Measurements from ENCODE around the gene LY6G5C. TPM values are rescaled to one million over a fixed set of nuclear protein-coding genes. Genes with fewer than 3 reads are reported as not detected.

LY6G5C gene
- total and polyA plus RNA-seq, 9 of the 15 experiments (the other 6 are each of a cell fraction or from before 2014, with no cell fraction given) = 0.10 to 0.67 (median 0.46) TPM; not detected in 4

DNA sequence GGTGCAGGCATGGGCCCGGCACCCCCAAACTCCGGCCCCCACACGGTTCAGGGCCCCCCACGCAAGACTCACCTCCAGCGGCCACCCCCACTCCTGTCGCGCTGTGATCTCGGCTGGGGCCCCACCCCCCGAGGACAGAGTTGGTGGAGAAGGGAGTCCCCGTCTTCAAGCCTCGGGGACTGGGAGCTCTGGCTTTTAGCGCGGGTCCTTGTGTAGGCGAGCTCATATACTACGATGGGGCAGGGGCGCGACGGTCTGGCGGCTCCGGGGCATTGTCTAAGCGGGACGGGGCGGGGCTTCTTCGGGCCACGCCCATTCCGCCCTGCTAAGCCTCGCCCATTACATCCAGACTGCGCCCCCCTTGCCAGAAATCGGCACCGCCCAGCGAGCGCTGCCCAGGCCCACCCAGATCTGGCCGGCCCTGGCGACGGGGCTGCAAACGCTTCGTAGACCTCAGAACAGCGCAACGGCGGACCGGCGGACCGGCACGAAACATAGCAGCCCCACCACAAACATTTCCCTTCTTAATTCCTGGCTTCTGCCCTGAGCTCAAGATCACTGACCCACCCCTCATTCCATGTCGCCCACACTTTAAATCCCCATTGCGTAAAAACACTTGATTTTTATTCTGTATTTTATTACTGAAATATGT is 49.2 kb upstream of the LY6G5C start (continued):
- TF ChIP-seq, protein P1, sequence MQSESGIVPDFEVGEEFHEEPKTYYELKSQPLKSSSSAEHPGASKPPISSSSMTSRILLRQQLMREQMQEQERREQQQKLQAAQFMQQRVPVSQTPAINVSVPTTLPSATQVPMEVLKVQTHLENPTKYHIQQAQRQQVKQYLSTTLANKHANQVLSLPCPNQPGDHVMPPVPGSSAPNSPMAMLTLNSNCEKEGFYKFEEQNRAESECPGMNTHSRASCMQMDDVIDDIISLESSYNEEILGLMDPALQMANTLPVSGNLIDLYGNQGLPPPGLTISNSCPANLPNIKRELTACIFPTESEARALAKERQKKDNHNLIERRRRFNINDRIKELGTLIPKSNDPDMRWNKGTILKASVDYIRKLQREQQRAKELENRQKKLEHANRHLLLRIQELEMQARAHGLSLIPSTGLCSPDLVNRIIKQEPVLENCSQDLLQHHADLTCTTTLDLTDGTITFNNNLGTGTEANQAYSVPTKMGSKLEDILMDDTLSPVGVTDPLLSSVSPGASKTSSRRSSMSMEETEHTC (IDR thresholded peaks at IDR 0.05) = no peak
- TF ChIP-seq HNRNPL (IDR thresholded peaks at IDR 0.05; ENCODE audit: low read depth, low read length) = peak; percentile 87
- TF ChIP-seq ZNF740 (CRISPR knock-in tag; IDR thresholded peaks at IDR 0.05) = no peak
- TF ChIP-seq ZNF740 (tag; IDR thresholded peaks at IDR 0.05) = peak in 1 of 2 experiments; percentile 78; a peak in 2 of 4 replicates
- no peak; a peak in 1 of 3 replicates for TF ChIP-seq CBX3 (IDR thresholded peaks at IDR 0.05; ENCODE audit: borderline replicate concordance in 1 of 2, low read length in 2 of 2)
- TF ChIP-seq BRD9 (IDR thresholded peaks at IDR 0.05; ENCODE audit: low read depth, partially characterized antibody) = no peak
- no peak for TF ChIP-seq ZNF699 (CRISPR knock-in tag; IDR thresholded peaks at IDR 0.05; ENCODE audit: insufficient replicate concordance)
- TF ChIP-seq, protein P2, sequence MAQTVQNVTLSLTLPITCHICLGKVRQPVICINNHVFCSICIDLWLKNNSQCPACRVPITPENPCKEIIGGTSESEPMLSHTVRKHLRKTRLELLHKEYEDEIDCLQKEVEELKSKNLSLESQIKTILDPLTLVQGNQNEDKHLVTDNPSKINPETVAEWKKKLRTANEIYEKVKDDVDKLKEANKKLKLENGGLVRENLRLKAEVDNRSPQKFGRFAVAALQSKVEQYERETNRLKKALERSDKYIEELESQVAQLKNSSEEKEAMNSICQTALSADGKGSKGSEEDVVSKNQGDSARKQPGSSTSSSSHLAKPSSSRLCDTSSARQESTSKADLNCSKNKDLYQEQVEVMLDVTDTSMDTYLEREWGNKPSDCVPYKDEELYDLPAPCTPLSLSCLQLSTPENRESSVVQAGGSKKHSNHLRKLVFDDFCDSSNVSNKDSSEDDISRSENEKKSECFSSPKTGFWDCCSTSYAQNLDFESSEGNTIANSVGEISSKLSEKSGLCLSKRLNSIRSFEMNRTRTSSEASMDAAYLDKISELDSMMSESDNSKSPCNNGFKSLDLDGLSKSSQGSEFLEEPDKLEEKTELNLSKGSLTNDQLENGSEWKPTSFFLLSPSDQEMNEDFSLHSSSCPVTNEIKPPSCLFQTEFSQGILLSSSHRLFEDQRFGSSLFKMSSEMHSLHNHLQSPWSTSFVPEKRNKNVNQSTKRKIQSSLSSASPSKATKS (CRISPR knock-in tag; IDR thresholded peaks at IDR 0.05) = peak; percentile 91
- TF ChIP-seq LEF1 (IDR thresholded peaks at IDR 0.05) = no peak
- TF ChIP-seq, protein P3, sequence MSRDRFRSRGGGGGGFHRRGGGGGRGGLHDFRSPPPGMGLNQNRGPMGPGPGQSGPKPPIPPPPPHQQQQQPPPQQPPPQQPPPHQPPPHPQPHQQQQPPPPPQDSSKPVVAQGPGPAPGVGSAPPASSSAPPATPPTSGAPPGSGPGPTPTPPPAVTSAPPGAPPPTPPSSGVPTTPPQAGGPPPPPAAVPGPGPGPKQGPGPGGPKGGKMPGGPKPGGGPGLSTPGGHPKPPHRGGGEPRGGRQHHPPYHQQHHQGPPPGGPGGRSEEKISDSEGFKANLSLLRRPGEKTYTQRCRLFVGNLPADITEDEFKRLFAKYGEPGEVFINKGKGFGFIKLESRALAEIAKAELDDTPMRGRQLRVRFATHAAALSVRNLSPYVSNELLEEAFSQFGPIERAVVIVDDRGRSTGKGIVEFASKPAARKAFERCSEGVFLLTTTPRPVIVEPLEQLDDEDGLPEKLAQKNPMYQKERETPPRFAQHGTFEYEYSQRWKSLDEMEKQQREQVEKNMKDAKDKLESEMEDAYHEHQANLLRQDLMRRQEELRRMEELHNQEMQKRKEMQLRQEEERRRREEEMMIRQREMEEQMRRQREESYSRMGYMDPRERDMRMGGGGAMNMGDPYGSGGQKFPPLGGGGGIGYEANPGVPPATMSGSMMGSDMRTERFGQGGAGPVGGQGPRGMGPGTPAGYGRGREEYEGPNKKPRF (IDR thresholded peaks at IDR 0.05; ENCODE audit: low read depth, low read length) = no peak
- TF ChIP-seq, protein P4, sequence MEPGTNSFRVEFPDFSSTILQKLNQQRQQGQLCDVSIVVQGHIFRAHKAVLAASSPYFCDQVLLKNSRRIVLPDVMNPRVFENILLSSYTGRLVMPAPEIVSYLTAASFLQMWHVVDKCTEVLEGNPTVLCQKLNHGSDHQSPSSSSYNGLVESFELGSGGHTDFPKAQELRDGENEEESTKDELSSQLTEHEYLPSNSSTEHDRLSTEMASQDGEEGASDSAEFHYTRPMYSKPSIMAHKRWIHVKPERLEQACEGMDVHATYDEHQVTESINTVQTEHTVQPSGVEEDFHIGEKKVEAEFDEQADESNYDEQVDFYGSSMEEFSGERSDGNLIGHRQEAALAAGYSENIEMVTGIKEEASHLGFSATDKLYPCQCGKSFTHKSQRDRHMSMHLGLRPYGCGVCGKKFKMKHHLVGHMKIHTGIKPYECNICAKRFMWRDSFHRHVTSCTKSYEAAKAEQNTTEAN (CRISPR knock-in tag; IDR thresholded peaks at IDR 0.05) = peak; percentile 83
- no peak for TF ChIP-seq GATAD2A (IDR thresholded peaks at IDR 0.05)
- peak; percentile 89 for TF ChIP-seq BCL6 (CRISPR knock-in tag; IDR thresholded peaks at IDR 0.05)
- TF ChIP-seq PTTG1 (tag; IDR thresholded peaks at IDR 0.05; ENCODE audit: low read depth) = no peak
- peak; percentile 99 for TF ChIP-seq HMG20B (CRISPR knock-in tag; IDR thresholded peaks at IDR 0.05)
- TF ChIP-seq ZFP36 (IDR thresholded peaks at IDR 0.05; ENCODE audit: low read depth, low read length, partially characterized antibody) = no peak
- TF ChIP-seq TCF3 (CRISPR knock-in tag; IDR thresholded peaks at IDR 0.05) = peak; percentile 36; the same call in 1 of the 2 replicates
- TF ChIP-seq DIDO1 (tag; IDR thresholded peaks at IDR 0.05; ENCODE audit: low read depth) = no peak
- TF ChIP-seq TEAD4 (IDR thresholded peaks at IDR 0.05; ENCODE audit: low read length) = no peak
- no peak for TF ChIP-seq TEAD4 (CRISPR knock-in tag; IDR thresholded peaks at IDR 0.05; ENCODE audit: borderline replicate concordance)
- TF ChIP-seq TAL1 (IDR thresholded peaks at IDR 0.05) = no peak
